Neural cell (in vitro differentiated cells): ENCODE results near the gene ASPDH. TPM values are rescaled to one million over a fixed set of nuclear protein-coding genes. Genes with fewer than 3 reads are reported as not detected.

ENCODE experiments used
- H2AFZ ChIP-seq: fragments of 200-600, 300-800 bp; sonication (generic), shearing (Covaris generic); 2 replicates; pipeline ENCODE4 v1.6.0; 2014; ENCODE audit warnings: low read depth, mild to moderate bottlenecking, antibody characterized with exemption, low read length, moderate library complexity
- H3F3A ChIP-seq: fragments of 200-600 bp; shearing (Covaris generic); 2 replicates; pipeline ENCODE4 v1.6.1; 2016; ENCODE audit warnings: mild to moderate bottlenecking, moderate library complexity, mixed read lengths, antibody characterized with exemption, low read length; ENCODE audit not compliant: insufficient read depth, poor library complexity, severe bottlenecking
- H3K27ac ChIP-seq: fragments of 200-600, 300-800 bp; sonication (generic), shearing (Covaris generic); 2 replicates; pipeline ENCODE4 v1.5.1; 2014; ENCODE audit warnings: mild to moderate bottlenecking, low read length, moderate library complexity
- H3K27me3 ChIP-seq: fragments of 300-800, 200-600 bp; sonication (generic), shearing (Covaris generic); 2 replicates; pipeline ENCODE4 v1.6.0; 2014; ENCODE audit warnings: mild to moderate bottlenecking, low read depth, low read length, moderate library complexity; ENCODE audit not compliant: insufficient read depth
- H3K36me3 ChIP-seq: fragments of 300-800, 200-600 bp; sonication (generic), shearing (Covaris generic); 2 replicates; pipeline ENCODE4 v1.5.1; 2014; ENCODE audit warnings: mild to moderate bottlenecking, antibody characterized with exemption, low read length, moderate library complexity; ENCODE audit not compliant: insufficient read depth
- H3K4me2 ChIP-seq: fragments of 300-800, 200-600 bp; sonication (generic), shearing (Covaris generic); 2 replicates; pipeline ENCODE4 v1.6.0; 2014; ENCODE audit warnings: mild to moderate bottlenecking, low read length
- H3K4me3 ChIP-seq: fragments of 300-800, 200-600 bp; sonication (generic), shearing (Covaris generic); 2 replicates; pipeline ENCODE4 v1.5.1; 2014; ENCODE audit warnings: mild to moderate bottlenecking, low read length, moderate library complexity
- H3K79me2 ChIP-seq: fragments of 200-600 bp; shearing (Covaris generic); replicated peaks from 2 replicates; pipeline ENCODE4 v1.6.0; 2014; ENCODE audit warnings: mild to moderate bottlenecking, low read length, moderate library complexity; ENCODE audit not compliant: insufficient read depth
- H3K9ac ChIP-seq: fragments of 300-800, 200-600 bp; sonication (generic), shearing (Covaris generic); 2 replicates; pipeline ENCODE4 v1.6.1; 2016; ENCODE audit warnings: mild to moderate bottlenecking, low read length, mixed read lengths
- H3K9me2 ChIP-seq: fragments of 200-600 bp; shearing (Covaris generic); 2 replicates; pipeline ENCODE4 v1.6.1; 2016; ENCODE audit warnings: mild to moderate bottlenecking, low read length, mixed read lengths; ENCODE audit not compliant: insufficient read depth
- H3K9me3 ChIP-seq: fragments of 200-600, 300-800 bp; sonication (generic), shearing (Covaris generic); 2 replicates; pipeline ENCODE4 v1.6.1; 2016; ENCODE audit warnings: mild to moderate bottlenecking, mixed run types, low read length, moderate library complexity, mixed read lengths
- H4K20me1 ChIP-seq: fragments of 200-600 bp; shearing (Covaris generic); 2 replicates; pipeline ENCODE4 v1.6.1; 2016; ENCODE audit warnings: mild to moderate bottlenecking, mixed run types; ENCODE audit not compliant: insufficient read depth
- EP300 ChIP-seq: fragments of 450-650 bp; conservative IDR thresholded peaks from 2 replicates; pipeline ENCODE4 v1.6.1; 2014; ENCODE audit warnings: antibody characterized with exemption, mild to moderate bottlenecking, moderate library complexity; ENCODE audit not compliant: poor library complexity, severe bottlenecking
- EZH2 ChIP-seq: fragments of 200-600, 300-800 bp; shearing (Covaris generic), sonication (generic); IDR thresholded peaks from 2 replicates; pipeline ENCODE4 v1.6.1; 2014; ENCODE audit warnings: antibody characterized with exemption, low read length, borderline replicate concordance, mild to moderate bottlenecking; ENCODE audit not compliant: insufficient read depth, poor library complexity, severe bottlenecking
- MXI1 ChIP-seq: fragments of 450-650 bp; conservative IDR thresholded peaks from 2 replicates; pipeline ENCODE4 v1.6.1; 2014; ENCODE audit warnings: antibody characterized with exemption, mild to moderate bottlenecking; ENCODE audit not compliant: poor library complexity, severe bottlenecking
- POLR2AphosphoS5 ChIP-seq: IDR thresholded peaks from 2 replicates; pipeline ENCODE4 v1.6.1; 2012
- RAD21 ChIP-seq: fragments of 450-650 bp; conservative IDR thresholded peaks from 2 replicates; pipeline ENCODE4 v1.6.1; 2014; ENCODE audit warnings: antibody characterized with exemption, mild to moderate bottlenecking, moderate library complexity
- SMC3 ChIP-seq: fragments of 450-650 bp; conservative IDR thresholded peaks from 2 replicates; pipeline ENCODE4 v1.6.1; 2014; ENCODE audit warnings: antibody characterized with exemption, mild to moderate bottlenecking, moderate library complexity; ENCODE audit not compliant: poor library complexity
- TAF1 ChIP-seq: IDR thresholded peaks from 2 replicates; pipeline ENCODE4 v1.6.1; 2012; ENCODE audit warnings: low read depth
- polyA plus RNA-seq: library from polyadenylated mRNA; depleted of rRNA; stranded (reverse); fragments of >200 nt; gene quantifications from 2 replicates; pipeline ENCODE4 v1.2.3, GENCODE V29; 2014
- TF ChIP-seq, protein P1 (sequence below): fragments of 450-650 bp; IDR thresholded peaks from 2 replicates; pipeline ENCODE4 v1.5.1; 2014; ENCODE audit warnings: antibody characterized with exemption, mild to moderate bottlenecking, moderate library complexity; ENCODE audit not compliant: poor library complexity, severe bottlenecking
- TF ChIP-seq, protein P2 (sequence below): IDR thresholded peaks from 2 replicates; pipeline ENCODE4 v1.6.1; 2012; ENCODE audit warnings: borderline replicate concordance

ASPDH gene
- polyA plus RNA-seq, 1 donor from 2014 or later: not detected

DNA sequence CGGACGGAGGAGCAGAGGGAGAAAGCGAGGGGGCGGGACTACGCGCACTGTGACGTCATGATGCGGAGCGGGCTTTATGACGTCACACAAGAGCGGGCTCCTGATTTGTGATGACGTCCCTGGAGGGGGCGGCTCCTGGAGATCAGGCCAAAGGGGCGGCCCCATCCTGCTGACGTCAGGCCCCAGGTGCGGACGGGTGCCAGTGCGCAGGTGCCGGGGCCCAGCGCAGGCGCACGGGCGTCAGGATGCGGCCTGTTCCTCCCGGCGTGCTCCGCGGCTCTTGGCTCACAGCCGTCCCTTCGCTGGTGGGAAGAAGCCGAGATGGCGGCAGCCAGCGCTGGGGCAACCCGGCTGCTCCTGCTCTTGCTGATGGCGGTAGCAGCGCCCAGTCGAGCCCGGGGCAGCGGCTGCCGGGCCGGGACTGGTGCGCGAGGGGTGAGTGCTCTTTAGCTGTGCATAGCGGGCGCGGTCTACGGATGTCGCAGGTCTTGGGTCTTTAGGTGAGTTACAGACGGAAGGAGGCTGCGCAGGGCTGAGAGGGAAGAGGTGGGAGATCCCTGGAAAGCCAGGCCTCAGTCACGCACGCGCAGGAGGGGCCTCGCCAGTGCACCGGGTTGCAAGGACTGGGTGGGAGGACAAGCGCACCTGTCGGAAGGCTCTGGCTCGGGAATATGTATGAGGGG is 37.3 kb downstream of the ASPDH start, which contains the start of the genes EMC10 and GARIN5A:
TSS of gene EMC10 (plus strand) at position 284 of the 683 bp plus-strand sequence. CDS start at position 322, 38 bp downstream.
TSS of gene GARIN5A (minus strand) at position 625 of the 683 bp plus-strand sequence. CDS start at position 165, 460 bp downstream.
- Histone ChIP-seq H2AFZ (peak within 1 kb of the TSS; percentile 71), H3K9me2 (no peaks in the 10 kb centered on the region), H4K20me1 (no peaks in the 10 kb centered on the region), H3K36me3 (no peaks in the 10 kb centered on the region), H3K79me2 (peaks cover 21% of the 10 kb centered on the region), H3K27me3 (no peaks in the 10 kb centered on the region), H3K9me3 (no peaks in the 10 kb centered on the region), H3K9ac (peak within 1 kb of the TSS; percentile 98), H3F3A (peaks cover 3% of the 10 kb centered on the region), H3K4me2 (peak within 1 kb of the TSS; percentile 59), H3K27ac (peak within 1 kb of the TSS; percentile 98), H3K4me3 (peak within 1 kb of the TSS; percentile 91)
- TF ChIP-seq MXI1 (peak; percentile 84), EP300 (peak; percentile 62), SMC3 (peak; percentile 74), RAD21 (peak; percentile 71), EZH2 (no peak), TAF1 (peak; percentile 96), POLR2AphosphoS5 (peak; percentile 97)
- TF ChIP-seq, protein P1, sequence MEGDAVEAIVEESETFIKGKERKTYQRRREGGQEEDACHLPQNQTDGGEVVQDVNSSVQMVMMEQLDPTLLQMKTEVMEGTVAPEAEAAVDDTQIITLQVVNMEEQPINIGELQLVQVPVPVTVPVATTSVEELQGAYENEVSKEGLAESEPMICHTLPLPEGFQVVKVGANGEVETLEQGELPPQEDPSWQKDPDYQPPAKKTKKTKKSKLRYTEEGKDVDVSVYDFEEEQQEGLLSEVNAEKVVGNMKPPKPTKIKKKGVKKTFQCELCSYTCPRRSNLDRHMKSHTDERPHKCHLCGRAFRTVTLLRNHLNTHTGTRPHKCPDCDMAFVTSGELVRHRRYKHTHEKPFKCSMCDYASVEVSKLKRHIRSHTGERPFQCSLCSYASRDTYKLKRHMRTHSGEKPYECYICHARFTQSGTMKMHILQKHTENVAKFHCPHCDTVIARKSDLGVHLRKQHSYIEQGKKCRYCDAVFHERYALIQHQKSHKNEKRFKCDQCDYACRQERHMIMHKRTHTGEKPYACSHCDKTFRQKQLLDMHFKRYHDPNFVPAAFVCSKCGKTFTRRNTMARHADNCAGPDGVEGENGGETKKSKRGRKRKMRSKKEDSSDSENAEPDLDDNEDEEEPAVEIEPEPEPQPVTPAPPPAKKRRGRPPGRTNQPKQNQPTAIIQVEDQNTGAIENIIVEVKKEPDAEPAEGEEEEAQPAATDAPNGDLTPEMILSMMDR: no peak
- TF ChIP-seq, protein P2, sequence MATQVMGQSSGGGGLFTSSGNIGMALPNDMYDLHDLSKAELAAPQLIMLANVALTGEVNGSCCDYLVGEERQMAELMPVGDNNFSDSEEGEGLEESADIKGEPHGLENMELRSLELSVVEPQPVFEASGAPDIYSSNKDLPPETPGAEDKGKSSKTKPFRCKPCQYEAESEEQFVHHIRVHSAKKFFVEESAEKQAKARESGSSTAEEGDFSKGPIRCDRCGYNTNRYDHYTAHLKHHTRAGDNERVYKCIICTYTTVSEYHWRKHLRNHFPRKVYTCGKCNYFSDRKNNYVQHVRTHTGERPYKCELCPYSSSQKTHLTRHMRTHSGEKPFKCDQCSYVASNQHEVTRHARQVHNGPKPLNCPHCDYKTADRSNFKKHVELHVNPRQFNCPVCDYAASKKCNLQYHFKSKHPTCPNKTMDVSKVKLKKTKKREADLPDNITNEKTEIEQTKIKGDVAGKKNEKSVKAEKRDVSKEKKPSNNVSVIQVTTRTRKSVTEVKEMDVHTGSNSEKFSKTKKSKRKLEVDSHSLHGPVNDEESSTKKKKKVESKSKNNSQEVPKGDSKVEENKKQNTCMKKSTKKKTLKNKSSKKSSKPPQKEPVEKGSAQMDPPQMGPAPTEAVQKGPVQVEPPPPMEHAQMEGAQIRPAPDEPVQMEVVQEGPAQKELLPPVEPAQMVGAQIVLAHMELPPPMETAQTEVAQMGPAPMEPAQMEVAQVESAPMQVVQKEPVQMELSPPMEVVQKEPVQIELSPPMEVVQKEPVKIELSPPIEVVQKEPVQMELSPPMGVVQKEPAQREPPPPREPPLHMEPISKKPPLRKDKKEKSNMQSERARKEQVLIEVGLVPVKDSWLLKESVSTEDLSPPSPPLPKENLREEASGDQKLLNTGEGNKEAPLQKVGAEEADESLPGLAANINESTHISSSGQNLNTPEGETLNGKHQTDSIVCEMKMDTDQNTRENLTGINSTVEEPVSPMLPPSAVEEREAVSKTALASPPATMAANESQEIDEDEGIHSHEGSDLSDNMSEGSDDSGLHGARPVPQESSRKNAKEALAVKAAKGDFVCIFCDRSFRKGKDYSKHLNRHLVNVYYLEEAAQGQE: peak; percentile 93

DNA sequence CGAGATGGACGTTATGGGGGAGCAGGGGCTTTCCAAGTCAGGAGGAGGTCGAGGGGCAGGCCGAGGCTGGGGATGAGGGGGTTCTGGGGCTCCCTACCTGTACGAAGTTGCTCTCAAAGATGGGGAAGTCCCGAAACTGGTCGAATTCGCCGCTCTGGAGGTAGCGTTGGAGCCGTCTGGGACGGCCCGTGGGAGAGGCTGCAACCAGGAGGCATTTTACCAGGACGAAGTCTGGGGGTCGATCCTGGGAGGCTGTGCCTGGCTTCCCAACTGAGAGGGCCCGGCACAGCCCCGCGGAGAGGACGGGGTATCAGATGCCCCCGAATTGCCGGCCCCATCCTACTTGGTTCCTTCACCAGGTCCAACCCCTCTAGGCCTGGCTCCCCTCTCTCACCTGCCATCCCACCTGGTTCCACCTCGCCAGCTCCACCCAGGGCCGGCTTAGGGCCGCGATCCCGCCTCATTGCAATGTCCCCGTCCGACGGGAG is 37.9 kb downstream of the ASPDH start:
- peak overlapping the region; percentile 98 for H3K27ac ChIP-seq
- H3K4me3 ChIP-seq: peak overlapping the region; percentile 91
- H3K79me2 ChIP-seq: peaks cover 21% of the 10 kb centered on the region
- no peaks in the 10 kb centered on the region for H4K20me1 ChIP-seq
- peak overlapping the region; percentile 41 for H3K9ac ChIP-seq
- H3K36me3 ChIP-seq: no peaks in the 10 kb centered on the region
- H3K9me2 ChIP-seq: no peaks in the 10 kb centered on the region
- peaks cover 3% of the 10 kb centered on the region for H3F3A ChIP-seq
- TF ChIP-seq POLR2AphosphoS5: no peak
- no peak for TF ChIP-seq EP300
- TF ChIP-seq SMC3: no peak
- no peak for TF ChIP-seq EZH2
- no peak for TF ChIP-seq MXI1
- TF ChIP-seq, protein P1: no peak
- TF ChIP-seq TAF1: no peak
- no peak for TF ChIP-seq RAD21
- TF ChIP-seq, protein P2: no peak
- no peaks in the 10 kb centered on the region for H3K27me3 ChIP-seq
- no peak overlapping the region for H3K4me2 ChIP-seq
- peak overlapping the region; percentile 3 for H2AFZ ChIP-seq
- no peaks in the 10 kb centered on the region for H3K9me3 ChIP-seq
